ENCODE results near the gene WIZ. TPM values are rescaled to one million over a fixed set of nuclear protein-coding genes. Genes with fewer than 3 reads are reported as not detected.
"Not testable (repeated sequence)": the region's sequence is repeated elsewhere in the genome, so short reads cannot be mapped to it uniquely, and the experiment has no call there.

The WIZ gene
- total and polyA plus RNA-seq, 3 donors from 2014 or later = 66.2 to 118 (median 109) TPM

DNA sequence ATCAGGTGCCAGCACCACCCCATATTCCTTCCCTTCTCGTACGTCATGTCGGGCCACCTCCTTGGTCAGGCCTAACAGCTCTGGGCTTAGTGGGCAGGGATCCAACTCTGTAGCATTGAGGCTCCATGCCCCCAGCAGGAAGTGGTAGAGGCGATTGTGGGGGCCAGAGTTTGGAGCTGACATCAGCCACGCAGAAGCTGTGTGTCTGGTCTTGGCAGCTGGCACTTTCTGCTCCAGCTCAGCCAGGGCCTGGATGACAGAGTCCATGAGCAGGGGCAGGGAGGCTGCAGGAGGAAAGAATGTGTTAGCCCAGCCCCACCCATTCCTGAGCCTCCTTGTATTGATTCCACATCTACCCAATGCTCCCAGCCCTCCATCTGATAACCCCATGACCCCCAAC, 26.6 kb upstream of the WIZ start:
- WGBS, 2 donors = 79 to 86% methylated on average over 4 to 5 of the region's 5 CpGs
- no peaks in the 10 kb centered on the region for H3K36me3 ChIP-seq (ENCODE audit: low read depth, missing control alignments)
- no peak overlapping the region for H3K27ac ChIP-seq
- no peak for TF ChIP-seq CTCF (IDR thresholded peaks at IDR 0.05)
- TF ChIP-seq POLR2A (IDR thresholded peaks at IDR 0.05) = no peak
- no peak overlapping the region for H3K4me3 ChIP-seq
- H3K4me1 ChIP-seq = peaks cover 6% of the 10 kb centered on the region
- H3K9me3 ChIP-seq = no peaks in the 10 kb centered on the region
- DNase-seq = no peak
- no peaks in the 10 kb centered on the region for H3K27me3 ChIP-seq
- intact Hi-C loops (cut with DNase I; ENCODE audit: low total_unique reads) = no loop called here

GRCh38 chr19:15475611-15476010, 25.9 kb upstream of the WIZ start:
- no peaks in the 10 kb centered on the region for H3K36me3 ChIP-seq (ENCODE audit: low read depth, missing control alignments)
- H3K27me3 ChIP-seq = no peaks in the 10 kb centered on the region
- DNase-seq = no peak
- no peak for TF ChIP-seq CTCF (IDR thresholded peaks at IDR 0.05)
- TF ChIP-seq POLR2A (IDR thresholded peaks at IDR 0.05) = no peak
- no peaks in the 10 kb centered on the region for H3K9me3 ChIP-seq
- H3K4me3 ChIP-seq = no peak overlapping the region
- H3K27ac ChIP-seq = no peak overlapping the region
- 83 to 91% methylated on average over 1 to 10 of the region's 10 CpGs for WGBS, 2 donors
- intact Hi-C loops (cut with DNase I; ENCODE audit: low total_unique reads) = no loop called here
- H3K4me1 ChIP-seq = peaks cover 6% of the 10 kb centered on the region

GRCh38 chr19:15475169-15475568, 25.4 kb upstream of the WIZ start:
- no peak for DNase-seq
- Histone ChIP-seq H3K36me3 (ENCODE audit: low read depth, missing control alignments) (no peaks in the 10 kb centered on the region), H3K4me1 (peaks cover 4% of the 10 kb centered on the region), H3K9me3 (no peaks in the 10 kb centered on the region), H3K27me3 (no peaks in the 10 kb centered on the region), H3K27ac (no peak overlapping the region), H3K4me3 (no peak overlapping the region)
- intact Hi-C loops (cut with DNase I; ENCODE audit: low total_unique reads) = no loop called here
- TF ChIP-seq POLR2A (IDR thresholded peaks at IDR 0.05) = no peak
- TF ChIP-seq CTCF (IDR thresholded peaks at IDR 0.05) = no peak
- WGBS, 2 donors = 70 to 78% methylated on average over 4 of the region's 4 CpGs

DNA sequence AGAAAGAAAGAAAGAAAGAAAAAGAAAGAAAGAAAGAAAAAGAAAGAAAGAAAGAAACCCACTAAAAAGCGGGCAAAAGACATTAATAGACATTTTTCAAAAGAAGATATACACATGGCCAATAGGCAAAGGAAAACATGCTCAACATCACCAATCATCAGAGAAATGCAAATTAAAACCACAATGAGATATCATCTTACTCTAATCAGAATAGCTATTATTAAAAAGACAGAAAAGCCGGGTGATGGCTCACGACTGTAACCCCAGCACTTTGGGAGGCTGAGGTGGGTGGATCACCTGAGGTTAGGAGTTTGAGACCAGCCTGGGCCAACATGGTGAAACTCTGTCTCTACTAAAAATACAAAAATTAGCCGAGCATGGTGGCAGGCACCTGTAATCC, 24.1 kb upstream of the WIZ start:
- WGBS, 2 donors = 71 to 80% methylated on average over 4 of the region's 4 CpGs
- intact Hi-C loops (cut with DNase I; ENCODE audit: low total_unique reads); H3K4me1 ChIP-seq; H3K9me3 ChIP-seq; H3K27me3 ChIP-seq; H3K36me3 ChIP-seq (ENCODE audit: low read depth, missing control alignments); H3K4me3 ChIP-seq; DNase-seq; H3K27ac ChIP-seq: not testable (repeated sequence)

DNA sequence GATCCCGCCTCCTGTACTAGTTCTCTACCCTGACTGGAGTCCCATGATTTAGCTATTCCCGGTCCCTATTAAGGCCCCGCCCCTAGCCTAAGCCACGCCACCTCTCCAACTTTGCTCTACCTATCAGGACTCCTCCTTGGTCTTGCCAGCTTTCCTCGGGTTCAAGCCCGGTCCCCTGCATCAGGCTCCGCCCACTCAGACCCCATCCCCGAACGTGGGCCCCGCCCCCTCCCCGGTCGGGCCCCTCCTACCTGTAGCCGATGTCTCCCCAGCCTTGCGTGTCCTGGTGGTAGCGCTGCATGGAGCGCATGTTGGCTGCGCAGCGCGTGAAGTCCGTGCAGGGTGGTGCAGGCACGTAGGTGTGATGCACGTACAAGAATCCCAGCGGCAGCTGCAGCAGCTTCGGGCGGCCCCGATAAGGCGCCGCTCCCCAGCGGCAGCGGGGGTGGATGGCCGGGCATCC, 21.9 kb upstream of the WIZ start:
- no peak for DNase-seq
- Histone ChIP-seq H3K4me3 (peak overlapping the region in 1 of 2 donors; percentile 24), H3K27ac (no peak overlapping the region), H3K36me3 (ENCODE audit: low read depth, missing control alignments) (no peaks in the 10 kb centered on the region), H3K9me3 (no peaks in the 10 kb centered on the region), H3K4me1 (no peaks in the 10 kb centered on the region), H3K27me3 (no peaks in the 10 kb centered on the region)
- TF ChIP-seq POLR2A (IDR thresholded peaks at IDR 0.05) = no peak
- no peak for TF ChIP-seq CTCF (IDR thresholded peaks at IDR 0.05)
- 43 to 49% methylated on average over 8 to 31 of the region's 31 CpGs for WGBS, 2 donors
- intact Hi-C loops (cut with DNase I; ENCODE audit: low total_unique reads) = no loop called here
